ENCODE results near the gene RALGDS. TPM values are rescaled to one million over a fixed set of nuclear protein-coding genes. Genes with fewer than 3 reads are reported as not detected.

RALGDS gene
- total RNA-seq, 2 experiments from 2014 or later, result 23.8 to 28.2 TPM

GRCh38 chr9:133107245-133107722 is 13.8 kb downstream of the RALGDS start:
- H4K20me1 ChIP-seq (ENCODE audit: insufficient read depth, low read length), result no peaks in the 10 kb centered on the region
- no peak overlapping the region for H3K27ac ChIP-seq (ENCODE audit: low read depth, low read length, poor library complexity, severe bottlenecking)
- no peaks in the 10 kb centered on the region for H3K9me3 ChIP-seq (ENCODE audit: low read length)
- H3K4me3 ChIP-seq (ENCODE audit: low read depth, low read length, poor library complexity, severe bottlenecking), result no peak overlapping the region
- ChIA-PET CTCF (ENCODE audit: unreplicated experiment) (interaction anchor here (1.1 kb wide), 1 partner anchor 36 kb away, joined by 4 read pairs; no protein-coding TSS in a partner anchor), POLR2A (interaction anchor here (0.6 to 0.7 kb wide), 2 partner anchors 117 to 370 kb away, joined by 3 read pairs; no protein-coding TSS in a partner anchor)
- intact Hi-C loops (cut with micrococcal nuclease; ENCODE audit: unreplicated experiment), result no loop called here
- TF ChIP-seq EZH2phosphoT487 (IDR thresholded peaks at IDR 0.05; ENCODE audit: borderline replicate concordance, low read depth, low read length) (no peak), CTCF (conservative IDR thresholded peaks at IDR 0.05; ENCODE audit: low read length) (no peak)
- H3K36me3 ChIP-seq (ENCODE audit: insufficient read depth, low read length), result peaks cover 30% of the 10 kb centered on the region; the same call in 1 of the 2 replicates
- no TSS peak for BruUV-seq (replicated peaks)
- H3K4me1 ChIP-seq (ENCODE audit: insufficient read depth, low read length, poor library complexity, severe bottlenecking), result no peaks in the 10 kb centered on the region
- DNase-seq (ENCODE audit: low spot score), result no peak
- no peak overlapping the region for H2AFZ ChIP-seq (ENCODE audit: low read length)
- no peaks in the 10 kb centered on the region for H3K9me2 ChIP-seq (ENCODE audit: insufficient read depth, low read length)
- H3K4me2 ChIP-seq (ENCODE audit: low read length), result no peak overlapping the region
- H3K79me2 ChIP-seq (ENCODE audit: insufficient read depth, low read depth, low read length), result no peaks in the 10 kb centered on the region

GRCh38 chr9:133106511-133107244 is 14.4 kb downstream of the RALGDS start:
- Histone ChIP-seq H4K20me1 (ENCODE audit: insufficient read depth, low read length) (no peaks in the 10 kb centered on the region), H3K4me1 (ENCODE audit: insufficient read depth, low read length, poor library complexity, severe bottlenecking) (no peaks in the 10 kb centered on the region), H2AFZ (ENCODE audit: low read length) (no peak overlapping the region), H3K4me2 (ENCODE audit: low read length) (no peak overlapping the region), H3K9me2 (ENCODE audit: insufficient read depth, low read length) (no peaks in the 10 kb centered on the region), H3K79me2 (ENCODE audit: insufficient read depth, low read depth, low read length) (no peaks in the 10 kb centered on the region), H3K4me3 (ENCODE audit: low read depth, low read length, poor library complexity, severe bottlenecking) (no peak overlapping the region), H3K36me3 (ENCODE audit: insufficient read depth, low read length) (peaks cover 35% of the 10 kb centered on the region; the same call in 1 of the 2 replicates), H3K27ac (ENCODE audit: low read depth, low read length, poor library complexity, severe bottlenecking) (no peak overlapping the region), H3K9me3 (ENCODE audit: low read length) (no peaks in the 10 kb centered on the region)
- DNase-seq (ENCODE audit: low spot score), result no peak
- POLR2A ChIA-PET, result no interaction called here
- intact Hi-C loops (cut with micrococcal nuclease; ENCODE audit: unreplicated experiment), result no loop called here
- CTCF ChIA-PET (ENCODE audit: unreplicated experiment), result no interaction called here
- TF ChIP-seq CTCF (conservative IDR thresholded peaks at IDR 0.05; ENCODE audit: low read length) (no peak), EZH2phosphoT487 (IDR thresholded peaks at IDR 0.05; ENCODE audit: borderline replicate concordance, low read depth, low read length) (no peak)
- BruUV-seq (replicated peaks), result no TSS peak

GRCh38 chr9:133105461-133105770 is 15.6 kb downstream of the RALGDS start:
- no peak for DNase-seq (ENCODE audit: low spot score)
- intact Hi-C loops (cut with micrococcal nuclease; ENCODE audit: unreplicated experiment), result no loop called here
- TF ChIP-seq CTCF (conservative IDR thresholded peaks at IDR 0.05; ENCODE audit: low read length) (no peak), EZH2phosphoT487 (IDR thresholded peaks at IDR 0.05; ENCODE audit: borderline replicate concordance, low read depth, low read length) (no peak)
- BruUV-seq (replicated peaks), result no TSS peak
- H3K4me1 ChIP-seq (ENCODE audit: insufficient read depth, low read length, poor library complexity, severe bottlenecking), result no peaks in the 10 kb centered on the region
- H3K9me2 ChIP-seq (ENCODE audit: insufficient read depth, low read length), result no peaks in the 10 kb centered on the region
- no peak overlapping the region for H2AFZ ChIP-seq (ENCODE audit: low read length)
- ChIA-PET CTCF (ENCODE audit: unreplicated experiment) (no interaction called here), POLR2A (no interaction called here)
- no peaks in the 10 kb centered on the region for H4K20me1 ChIP-seq (ENCODE audit: insufficient read depth, low read length)
- H3K4me3 ChIP-seq (ENCODE audit: low read depth, low read length, poor library complexity, severe bottlenecking), result no peak overlapping the region
- H3K9me3 ChIP-seq (ENCODE audit: low read length), result no peaks in the 10 kb centered on the region
- H3K27ac ChIP-seq (ENCODE audit: low read depth, low read length, poor library complexity, severe bottlenecking), result no peak overlapping the region
- no peak overlapping the region for H3K4me2 ChIP-seq (ENCODE audit: low read length)
- H3K36me3 ChIP-seq (ENCODE audit: insufficient read depth, low read length), result peaks cover 42% of the 10 kb centered on the region
- H3K79me2 ChIP-seq (ENCODE audit: insufficient read depth, low read depth, low read length), result no peaks in the 10 kb centered on the region

Measured in OCI-LY7 (cell line).